ENCODE results near the gene C14orf119.

C14orf119 gene

GRCh38 chr14:23101986-23102625 is 6.8 kb downstream of the C14orf119 start:
- no peaks in the 10 kb centered on the region for H3K27me3 ChIP-seq (replicated peaks)
- TF ChIP-seq CTCF (IDR thresholded peaks at IDR 0.05; ENCODE audit: low read depth, low read length, missing control alignments) = no peak
- DNase-seq = no peak
- no peak overlapping the region for H3K27ac ChIP-seq
- H3K36me3 ChIP-seq (replicated peaks) = peaks cover 9% of the 10 kb centered on the region
- in situ Hi-C loops (cut with HindIII; ENCODE audit: low pct_ligation_motif_present, low sequenced_read_pairs) = no loop called here
- H3K4me3 ChIP-seq (ENCODE audit: low read depth, low read length) = no peak overlapping the region

GRCh38 chr14:23102801-23103200 is 7.5 kb downstream of the C14orf119 start:
- Histone ChIP-seq H3K27me3 (replicated peaks) (no peaks in the 10 kb centered on the region), H3K4me3 (ENCODE audit: low read depth, low read length) (no peak overlapping the region), H3K36me3 (replicated peaks) (peaks cover 6% of the 10 kb centered on the region), H3K27ac (no peak overlapping the region)
- no peak for TF ChIP-seq CTCF (IDR thresholded peaks at IDR 0.05; ENCODE audit: low read depth, low read length, missing control alignments)
- in situ Hi-C loops (cut with HindIII; ENCODE audit: low pct_ligation_motif_present, low sequenced_read_pairs) = no loop called here
- DNase-seq = no peak

- DNase-seq = no peak
- no peaks in the 10 kb centered on the region for H3K36me3 ChIP-seq (replicated peaks)
- no peak overlapping the region for H3K27ac ChIP-seq
- TF ChIP-seq CTCF (IDR thresholded peaks at IDR 0.05; ENCODE audit: low read depth, low read length, missing control alignments) = no peak
- in situ Hi-C loops (cut with HindIII; ENCODE audit: low pct_ligation_motif_present, low sequenced_read_pairs) = no loop called here
- H3K27me3 ChIP-seq (replicated peaks) = no peaks in the 10 kb centered on the region
- H3K4me3 ChIP-seq (ENCODE audit: low read depth, low read length) = no peak overlapping the region
Observed at GRCh38 chr14:23103581-23103980, 8.3 kb downstream of the C14orf119 start.

- no peak for DNase-seq
- in situ Hi-C loops (cut with HindIII; ENCODE audit: low pct_ligation_motif_present, low sequenced_read_pairs) = no loop called here
- TF ChIP-seq CTCF (IDR thresholded peaks at IDR 0.05; ENCODE audit: low read depth, low read length, missing control alignments) = no peak
- H3K4me3 ChIP-seq (ENCODE audit: low read depth, low read length) = no peak overlapping the region
- H3K36me3 ChIP-seq (replicated peaks) = no peaks in the 10 kb centered on the region
- H3K27ac ChIP-seq = no peak overlapping the region
- H3K27me3 ChIP-seq (replicated peaks) = no peaks in the 10 kb centered on the region
Observed at GRCh38 chr14:23104070-23104590, 8.8 kb downstream of the C14orf119 start.

DNA sequence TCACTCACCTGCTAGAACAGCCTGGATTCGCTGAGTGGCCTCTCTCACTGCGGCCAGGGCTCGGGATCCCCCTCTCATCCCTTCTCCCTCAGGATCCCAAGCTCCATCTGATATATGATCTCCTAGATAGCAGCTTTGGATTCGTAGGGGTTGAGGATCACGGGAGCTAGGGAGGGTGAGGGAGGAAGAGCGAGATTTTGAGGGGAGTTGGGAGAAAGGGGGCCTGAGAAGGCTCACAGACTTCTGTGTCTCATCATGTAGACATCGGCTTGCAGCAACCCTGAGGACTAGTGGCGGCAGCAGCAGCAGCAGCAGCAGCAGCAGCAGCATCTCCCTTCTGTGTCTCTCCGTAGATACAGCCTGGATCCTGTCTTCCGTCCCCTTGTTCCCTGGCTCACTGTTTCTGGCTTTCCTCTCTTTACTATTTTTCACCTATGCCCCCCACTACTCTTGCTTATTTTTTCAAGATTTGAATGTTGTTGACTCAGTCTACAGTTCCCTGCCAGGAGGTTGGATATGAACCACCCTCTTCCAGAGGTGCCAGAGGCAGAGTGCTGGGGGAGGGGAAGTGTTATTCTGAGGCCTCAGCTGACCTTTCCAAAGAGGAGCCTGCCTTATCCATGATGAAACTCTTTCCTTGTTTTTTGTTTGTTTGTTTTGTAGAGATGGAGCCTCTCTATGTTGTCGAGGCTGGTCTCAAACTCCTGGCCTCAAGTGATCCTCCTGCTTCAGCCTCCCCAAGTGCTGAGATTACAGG is 9.5 kb downstream of the C14orf119 start, which contains the start of gene CIROP:
TSS of gene CIROP (minus strand) at position 399 of the 757 bp plus-strand sequence. CDS start at position 330, 69 bp downstream.
- Histone ChIP-seq H3K27ac (no peak within 1 kb of the TSS), H3K36me3 (replicated peaks) (no peaks in the 10 kb centered on the region), H3K27me3 (replicated peaks) (no peaks in the 10 kb centered on the region), H3K4me3 (ENCODE audit: low read depth, low read length) (no peak within 1 kb of the TSS)
- DNase-seq = no peak
- no peak for TF ChIP-seq CTCF (IDR thresholded peaks at IDR 0.05; ENCODE audit: low read depth, low read length, missing control alignments)
- in situ Hi-C loops (cut with HindIII; ENCODE audit: low pct_ligation_motif_present, low sequenced_read_pairs) = no loop called here
